HG03457 (cell line): Measurements from ENCODE around the gene PRKCB.
"Not testable (repeated sequence)": the region's sequence is repeated elsewhere in the genome, so short reads cannot be mapped to it uniquely, and the experiment has no call there.

Experiments used
- ATAC-seq: cut with Tn5 transposase; IDR thresholded peaks from one replicate; pipeline ENCODE4 v1.9.1; 2021; ENCODE audit warnings: moderate number of reproducible peaks; ENCODE audit not compliant: unreplicated experiment

The PRKCB gene

DNA sequence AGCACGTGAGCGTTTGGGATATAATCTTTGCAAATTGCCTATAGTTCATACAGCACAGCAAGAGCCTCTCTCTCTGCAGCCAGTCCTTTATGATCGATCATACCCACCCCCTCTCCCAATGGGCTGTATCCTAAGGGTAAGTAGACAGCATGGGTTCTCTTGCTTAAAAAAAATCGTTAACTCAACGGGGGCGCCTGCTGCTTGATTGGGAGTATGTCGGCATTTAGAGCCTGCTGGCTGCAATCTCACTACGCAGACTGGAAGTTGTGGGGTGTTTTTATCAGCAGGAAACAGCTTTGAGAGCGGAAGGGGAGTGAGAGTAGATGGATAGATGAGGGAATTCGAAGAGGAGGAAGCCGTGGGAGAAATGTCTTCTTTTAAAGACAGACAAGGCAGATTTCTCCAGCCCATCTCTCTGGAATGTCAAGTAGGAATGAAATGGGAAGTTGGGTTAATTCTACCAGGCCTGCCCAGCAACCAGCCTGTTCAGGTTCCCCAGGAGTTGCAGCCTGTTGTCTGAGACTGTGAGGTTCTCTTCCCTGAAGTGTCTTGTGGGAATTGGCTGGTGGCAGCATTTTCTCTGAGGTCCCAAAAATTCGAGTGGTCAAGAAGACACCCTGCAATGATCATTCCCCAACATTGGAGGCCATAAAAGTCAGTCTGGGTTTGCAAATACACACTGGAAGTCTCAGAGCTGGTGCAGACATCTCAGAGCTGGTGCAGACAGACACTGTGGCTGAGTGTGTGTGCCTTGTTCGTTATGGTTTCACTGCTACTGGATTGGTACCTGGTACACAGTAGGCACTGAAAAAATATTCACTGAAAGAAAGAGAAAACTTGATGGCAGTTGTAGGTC, 65.6 kb downstream of the PRKCB start:
- ATAC-seq = no peak

DNA sequence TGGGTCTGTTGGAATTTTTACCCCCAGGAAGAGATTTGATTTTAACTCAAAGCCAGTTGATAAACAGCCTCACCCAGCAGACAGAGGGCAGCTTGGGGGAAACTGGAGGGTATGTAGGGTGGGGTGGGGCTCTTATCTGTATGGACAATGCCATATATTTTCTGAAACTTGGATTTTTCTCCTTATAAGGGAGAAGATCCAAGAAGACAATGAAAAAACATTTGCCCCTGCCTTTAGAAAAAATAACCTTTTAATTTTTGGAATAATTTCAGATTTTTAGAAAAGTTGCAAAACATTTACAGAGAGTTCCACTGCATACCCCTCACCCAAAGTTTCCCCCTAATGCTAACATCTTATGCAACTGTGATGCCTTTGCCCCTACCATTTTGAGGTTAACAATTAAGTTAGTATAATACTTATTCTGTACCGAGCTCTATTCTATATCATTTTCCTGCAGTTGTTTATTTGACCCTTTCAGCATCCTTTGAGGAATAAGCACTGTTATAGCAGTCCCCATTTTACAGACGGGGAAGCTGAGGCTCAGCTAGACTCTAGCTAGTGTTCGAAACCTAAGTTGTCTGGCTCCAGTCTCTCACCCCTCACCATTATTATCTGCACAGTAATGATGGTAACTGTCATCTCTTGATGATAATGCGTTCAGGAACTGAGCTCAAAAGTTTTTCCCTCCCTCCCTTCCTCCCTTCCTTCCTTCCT, 66.4 kb downstream of the PRKCB start:
- no peak for ATAC-seq

DNA sequence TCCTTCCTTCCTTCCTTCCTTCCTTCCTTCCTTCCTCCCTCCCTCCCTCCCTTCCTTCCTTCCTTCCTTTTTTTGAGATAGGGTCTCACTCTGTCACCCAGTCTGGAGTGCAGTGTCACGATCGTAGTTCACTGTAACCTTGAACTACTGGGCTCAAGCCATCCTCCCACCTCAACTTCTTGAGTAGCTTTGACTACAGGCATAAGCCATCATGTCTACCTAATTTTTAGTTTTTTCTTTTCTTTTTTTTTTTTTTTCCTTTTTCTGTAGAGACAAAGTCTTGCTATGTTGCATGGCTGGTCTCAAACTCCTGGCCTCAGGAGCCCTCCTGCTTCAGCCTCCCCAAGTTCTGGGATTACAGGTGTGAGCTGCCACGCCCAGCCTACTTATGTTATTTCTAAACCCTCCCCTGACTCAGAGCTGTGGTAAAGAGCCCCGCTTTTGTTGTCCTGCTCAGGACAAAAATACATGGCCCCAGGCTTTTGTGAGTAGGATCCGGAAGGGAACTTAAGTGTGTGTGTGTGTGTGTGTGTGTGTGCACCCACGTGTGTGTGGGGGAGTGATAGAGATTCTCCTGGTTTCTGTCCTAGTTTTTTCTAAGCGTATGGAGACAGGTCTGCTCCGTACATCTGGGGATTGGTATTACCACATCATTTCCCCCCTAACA, 67.1 kb downstream of the PRKCB start:
- ATAC-seq = no peak

DNA sequence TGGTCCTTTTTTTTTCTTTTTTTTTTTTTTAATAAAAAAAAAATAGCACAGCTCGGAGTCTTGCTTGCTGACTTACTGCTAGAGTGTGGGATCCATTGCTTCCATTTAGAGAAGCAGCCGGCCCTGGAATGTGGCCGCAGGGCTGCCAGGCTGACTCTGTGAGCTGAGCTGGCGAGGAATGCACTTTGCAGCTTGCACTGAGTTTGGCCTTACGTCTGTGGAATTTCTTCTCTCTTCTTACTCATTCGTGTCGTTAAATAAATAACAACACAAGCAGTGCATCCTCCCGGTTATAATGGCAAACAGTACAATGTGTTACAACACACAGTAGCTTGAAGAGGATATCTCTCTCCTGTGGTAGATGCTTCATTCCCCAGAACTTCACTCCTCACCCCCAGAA, 69.2 kb downstream of the PRKCB start:
- no peak for ATAC-seq

DNA sequence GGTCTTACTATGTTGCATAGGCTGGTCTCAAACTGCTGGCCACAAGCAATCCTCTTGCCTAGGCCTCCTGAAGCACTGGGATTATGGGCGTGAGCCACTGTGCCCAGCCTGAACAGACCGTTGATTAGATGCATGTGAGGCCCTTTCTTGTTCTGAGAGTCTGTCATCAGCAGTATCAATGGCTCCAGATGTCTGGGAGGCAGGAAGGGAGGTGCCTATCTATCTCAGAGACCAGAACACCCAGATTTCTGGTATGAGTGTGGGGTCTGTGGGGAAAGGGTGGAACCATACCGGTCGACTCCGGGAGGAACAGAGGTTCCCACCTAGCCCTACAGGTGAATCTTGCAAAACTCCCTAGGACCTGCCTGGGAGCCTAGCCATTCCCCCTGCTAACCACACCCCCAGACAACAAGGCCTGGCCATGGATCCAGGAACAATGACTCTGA, 71.7 kb downstream of the PRKCB start:
- no peak for ATAC-seq

DNA sequence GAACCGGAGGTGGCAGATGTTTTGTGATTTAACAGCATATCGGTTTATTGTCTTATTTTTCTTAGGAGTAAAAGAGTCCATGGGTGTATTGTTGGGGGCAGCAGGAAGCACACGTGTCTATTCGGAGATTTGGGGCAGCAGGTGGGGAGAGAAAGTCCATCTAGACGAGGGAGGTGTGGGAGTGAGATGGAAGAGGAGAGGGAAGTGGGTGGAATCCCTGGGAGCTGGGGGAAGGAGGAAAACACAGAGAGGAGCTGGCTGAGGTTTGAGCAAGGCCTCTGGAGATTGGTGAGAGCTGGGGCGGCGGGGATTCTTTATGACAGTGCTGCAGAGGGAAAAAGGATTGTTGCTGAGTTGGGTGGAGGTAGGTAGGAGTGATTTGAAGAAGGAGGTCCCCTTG, 72.1 kb downstream of the PRKCB start:
- ATAC-seq = no peak

DNA sequence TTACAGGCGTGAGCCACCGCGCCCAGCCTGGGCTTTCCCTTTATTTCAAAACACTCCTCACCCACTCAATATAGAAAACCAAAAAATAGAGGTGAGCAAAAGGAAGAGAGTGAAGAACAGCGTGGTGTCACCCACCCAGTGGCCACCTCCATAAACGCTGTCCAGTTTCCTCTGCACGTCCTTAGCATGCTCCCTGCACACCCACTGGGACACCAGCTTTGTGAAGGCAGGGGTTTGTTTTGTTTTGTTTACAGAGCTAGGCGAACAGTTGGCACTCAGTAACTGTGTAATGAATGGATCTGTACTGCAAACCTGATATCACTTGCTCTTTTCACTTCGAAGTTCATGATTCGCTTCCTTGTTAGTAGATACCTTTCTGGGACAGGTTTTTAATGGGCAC, 73.0 kb downstream of the PRKCB start:
- ATAC-seq = no peak

DNA sequence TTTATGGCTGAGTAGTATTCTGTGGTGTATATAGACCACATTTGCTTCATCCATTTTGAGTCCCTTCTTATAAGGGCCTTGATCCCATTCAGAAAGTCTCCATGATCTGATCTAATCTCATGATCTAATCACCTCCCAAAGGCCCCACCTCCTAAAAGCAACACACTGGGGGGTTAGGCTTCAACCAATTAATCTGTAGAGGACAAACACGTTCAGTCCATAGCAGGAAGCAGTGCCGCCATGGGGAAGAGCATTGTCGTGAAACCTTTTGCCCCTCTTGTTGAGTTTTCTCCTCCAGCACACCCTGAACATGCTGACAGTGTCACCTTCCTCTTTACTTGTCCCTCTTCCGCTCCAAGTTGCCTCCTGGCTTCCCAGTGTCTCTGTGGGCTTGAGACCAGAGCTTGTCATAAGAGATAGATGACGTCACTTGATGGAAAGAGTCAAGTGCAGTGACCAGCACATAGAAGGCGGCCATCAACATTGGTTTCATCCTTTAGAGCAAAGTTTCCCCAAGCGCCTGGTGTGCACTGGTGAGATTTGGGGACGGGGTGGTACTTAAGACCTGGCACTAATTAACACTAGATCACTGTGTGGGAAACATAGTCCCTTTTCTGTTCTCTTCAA, 74.1 kb downstream of the PRKCB start:
- no peak for ATAC-seq

DNA sequence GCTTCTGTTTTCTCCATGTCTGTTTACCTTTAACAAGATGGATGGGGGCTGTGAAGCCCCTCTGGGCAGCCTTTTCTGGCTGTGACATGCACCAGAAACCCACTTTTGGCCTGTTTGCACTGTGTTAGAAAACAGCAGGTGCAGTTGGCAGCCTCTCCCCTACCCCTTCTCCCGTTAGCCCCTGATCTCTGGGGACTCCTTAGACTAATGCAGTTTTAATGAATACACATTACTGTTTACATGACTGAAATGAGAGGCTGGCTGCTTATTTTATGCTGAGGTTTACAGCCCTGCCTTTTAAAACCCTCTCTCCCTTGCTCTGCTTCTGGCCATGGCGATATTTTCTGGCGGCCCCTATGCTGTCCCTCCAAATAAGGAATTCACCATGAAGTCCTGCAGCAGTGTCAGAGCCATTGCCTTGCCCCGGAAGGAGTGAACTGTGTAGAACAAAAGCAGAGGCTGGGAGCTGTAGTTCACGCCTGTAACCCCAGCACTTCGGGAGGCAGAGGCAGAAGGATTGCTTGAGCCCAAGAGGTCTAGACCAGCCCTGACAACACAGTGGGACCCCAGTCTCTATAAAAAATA, 79.3 kb downstream of the PRKCB start:
- no peak for ATAC-seq

DNA sequence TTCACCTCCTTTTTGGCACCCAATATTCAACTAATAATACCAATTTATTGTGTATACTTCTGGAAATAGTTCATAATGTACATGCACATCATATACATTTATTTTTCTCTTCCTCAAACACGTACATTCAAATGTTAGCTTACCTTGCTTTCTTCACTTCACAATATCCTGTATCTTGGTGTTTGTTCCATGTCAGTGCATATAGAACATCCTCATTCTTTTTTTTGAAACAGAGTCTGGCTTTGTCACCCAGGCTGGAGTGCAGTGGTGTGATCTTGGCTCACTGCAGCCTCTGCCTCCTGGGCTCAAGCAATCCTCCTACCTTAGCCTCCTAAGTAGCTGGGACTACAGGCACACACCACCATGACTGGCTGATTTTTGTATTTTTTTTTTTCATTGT, 80.8 kb downstream of the PRKCB start:
- not testable (repeated sequence) for ATAC-seq

DNA sequence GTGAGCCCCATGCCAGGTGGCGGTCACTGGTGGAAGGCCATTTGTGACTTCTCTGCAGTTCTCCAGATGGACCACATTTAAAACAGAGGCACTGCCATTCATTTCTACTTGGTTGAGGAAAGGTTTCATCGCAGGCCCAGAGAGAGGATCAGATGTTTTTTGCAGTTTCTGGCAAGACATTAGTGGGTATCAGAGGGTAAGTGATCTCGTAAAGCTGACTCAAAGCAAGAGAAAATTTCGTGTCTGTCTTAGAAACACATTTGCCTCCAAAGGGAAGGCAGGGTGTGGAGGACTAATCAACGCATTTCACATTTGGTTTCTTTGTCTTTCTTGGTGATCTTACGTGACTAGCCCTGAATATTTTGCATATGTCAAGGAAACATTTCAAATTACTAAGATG, 81.8 kb downstream of the PRKCB start:
- ATAC-seq = no peak

DNA sequence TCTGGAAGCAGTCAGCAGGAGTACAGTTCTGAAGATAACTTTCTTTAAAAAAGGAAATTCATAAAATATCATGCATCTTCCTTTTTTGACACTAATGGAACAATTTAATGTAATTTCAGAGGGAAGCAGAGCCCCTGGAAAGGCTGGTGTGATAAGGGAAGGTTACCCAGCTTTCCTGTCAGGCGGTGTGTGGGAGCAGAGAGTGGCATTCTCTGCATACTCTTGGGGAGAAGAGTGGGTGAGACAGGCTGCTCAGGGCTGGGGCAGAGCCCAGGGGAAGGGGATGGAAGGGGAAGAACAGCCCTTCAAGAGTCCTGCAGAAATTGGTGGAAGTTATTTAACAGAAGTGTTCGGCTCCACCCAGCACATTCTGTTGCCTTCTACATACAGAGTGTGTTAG, 84.7 kb downstream of the PRKCB start:
- ATAC-seq = no peak

DNA sequence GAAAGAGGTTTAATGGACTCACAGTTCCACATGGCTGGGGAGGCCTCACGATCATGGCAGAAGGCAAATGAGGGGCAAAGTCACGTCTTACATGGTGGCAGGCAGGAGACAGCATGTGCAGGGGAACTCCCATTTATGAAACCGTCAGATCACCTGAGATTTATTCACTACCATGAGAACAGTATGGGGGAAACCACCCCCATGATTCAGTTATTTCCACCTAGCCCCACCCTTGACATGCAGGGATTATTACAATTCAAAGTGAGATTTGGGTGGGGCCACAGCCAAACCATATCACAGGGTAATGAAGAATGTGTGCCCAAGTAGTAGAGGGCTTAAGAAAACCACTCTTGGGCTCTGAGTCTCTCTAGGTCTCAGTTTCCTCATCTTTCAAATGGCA, 85.1 kb downstream of the PRKCB start:
- ATAC-seq = no peak

DNA sequence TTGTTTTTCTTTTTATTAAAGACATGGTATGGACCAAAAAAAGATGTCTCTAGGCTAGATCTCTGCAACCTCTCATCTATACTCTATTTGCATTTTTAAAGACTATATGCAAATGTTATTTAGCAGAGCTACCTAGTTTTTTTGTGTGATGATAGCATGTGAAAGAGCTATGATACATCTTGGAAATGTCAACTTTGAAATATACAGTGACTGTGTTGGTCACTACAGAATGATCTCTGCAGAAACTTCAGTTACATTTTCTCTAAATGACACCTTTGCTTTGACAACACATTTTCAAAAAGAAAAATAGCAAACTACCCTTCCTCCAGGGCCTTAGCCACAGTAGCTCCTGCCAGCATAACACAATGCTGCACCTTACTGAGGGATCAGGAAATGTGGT, 86.6 kb downstream of the PRKCB start:
- ATAC-seq = no peak

DNA sequence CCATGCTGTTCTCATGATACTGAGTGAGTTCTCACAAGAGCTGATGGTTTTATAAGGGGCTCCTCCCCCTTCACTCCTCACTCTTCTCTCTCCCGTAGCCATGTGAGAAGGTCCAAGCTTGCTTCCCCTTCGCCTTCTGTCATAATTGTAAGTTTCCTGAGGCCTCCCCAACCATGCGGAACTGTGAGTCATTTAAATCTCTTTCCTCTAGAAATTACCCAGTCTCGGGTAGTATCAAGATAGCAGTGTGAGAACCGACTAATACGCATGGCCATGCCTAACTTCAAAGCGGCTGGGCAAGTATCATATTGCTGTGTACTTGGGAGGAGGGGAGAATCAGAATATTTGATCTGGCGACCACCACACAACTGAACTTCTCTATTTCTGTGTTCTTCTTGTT, 88.3 kb downstream of the PRKCB start:
- no peak for ATAC-seq

DNA sequence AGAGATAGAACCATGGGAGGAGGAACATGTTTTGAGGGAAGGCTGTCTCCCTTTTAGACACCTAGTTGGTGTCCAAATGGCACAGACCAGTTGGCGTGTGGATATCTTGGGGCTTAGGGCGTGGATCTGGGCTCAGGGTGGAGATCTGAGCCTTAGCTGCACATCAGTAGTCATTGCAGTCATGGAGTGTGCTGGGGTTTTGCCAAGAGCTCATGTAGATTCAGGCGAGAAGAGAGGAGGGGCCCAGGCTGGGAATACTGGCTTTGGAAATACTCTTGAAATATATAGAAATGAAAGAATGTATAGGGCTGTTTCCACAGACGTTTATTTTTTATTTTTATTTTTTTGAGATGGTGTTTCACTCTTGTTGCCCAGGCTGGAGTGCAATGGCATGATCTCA, 92.0 kb downstream of the PRKCB start:
- ATAC-seq = no peak

DNA sequence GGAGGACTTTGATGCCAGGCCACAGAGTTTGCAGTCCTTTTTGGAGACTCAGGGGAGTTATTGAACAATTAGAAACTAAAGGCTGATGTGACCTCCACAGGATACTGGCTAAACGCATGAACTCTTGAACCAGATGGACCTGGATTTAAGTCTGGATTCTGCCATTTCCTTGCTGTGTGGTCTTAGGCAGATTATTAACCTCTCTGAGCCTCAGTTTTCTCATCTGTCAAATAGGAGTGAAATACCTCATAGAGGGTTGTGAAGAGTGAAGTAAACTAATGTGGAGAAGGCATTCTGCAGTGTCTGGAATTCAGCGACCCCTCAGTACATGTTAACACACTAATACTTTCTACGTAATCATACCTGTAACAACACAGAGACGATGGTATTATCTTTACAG, 93.5 kb downstream of the PRKCB start:
- ATAC-seq = no peak

DNA sequence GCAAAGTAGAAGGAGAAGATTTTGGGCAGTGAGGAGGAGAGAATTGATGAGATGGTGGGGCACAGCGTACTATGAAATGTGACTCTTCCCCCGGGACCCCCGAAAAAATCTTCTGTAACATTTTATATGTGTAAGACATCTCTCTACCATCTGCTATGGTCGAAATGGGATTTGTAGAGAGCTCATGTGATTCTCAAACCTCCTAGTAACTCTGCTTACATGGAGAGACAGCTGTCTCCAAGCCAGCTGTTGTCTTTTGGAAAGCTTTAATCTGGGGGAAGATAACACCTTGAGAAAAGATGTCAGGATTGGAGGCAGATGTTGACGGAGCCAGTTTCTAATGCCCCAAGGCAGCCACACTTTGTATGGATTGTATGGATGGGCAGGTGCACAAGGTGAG, 94.1 kb downstream of the PRKCB start:
- ATAC-seq = no peak

DNA sequence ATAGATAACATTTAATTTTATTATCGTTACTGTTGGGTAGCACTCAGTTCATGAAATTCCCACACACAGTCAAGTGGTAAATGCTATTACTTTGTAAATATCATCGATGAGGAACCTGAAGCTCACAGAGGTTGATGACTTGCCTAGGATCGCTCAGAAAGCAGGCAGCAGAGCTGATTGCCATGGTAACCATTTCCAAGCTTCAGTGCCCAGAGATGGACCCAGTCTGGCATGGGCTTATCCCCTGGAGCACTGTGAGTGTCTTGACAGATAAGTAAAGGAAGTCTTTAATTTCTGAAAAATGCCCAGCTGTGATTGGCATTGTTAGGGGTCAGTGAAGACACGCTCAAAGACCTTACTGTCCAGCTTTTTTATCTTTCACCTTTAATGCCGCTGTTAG, 95.0 kb downstream of the PRKCB start:
- no peak for ATAC-seq

DNA sequence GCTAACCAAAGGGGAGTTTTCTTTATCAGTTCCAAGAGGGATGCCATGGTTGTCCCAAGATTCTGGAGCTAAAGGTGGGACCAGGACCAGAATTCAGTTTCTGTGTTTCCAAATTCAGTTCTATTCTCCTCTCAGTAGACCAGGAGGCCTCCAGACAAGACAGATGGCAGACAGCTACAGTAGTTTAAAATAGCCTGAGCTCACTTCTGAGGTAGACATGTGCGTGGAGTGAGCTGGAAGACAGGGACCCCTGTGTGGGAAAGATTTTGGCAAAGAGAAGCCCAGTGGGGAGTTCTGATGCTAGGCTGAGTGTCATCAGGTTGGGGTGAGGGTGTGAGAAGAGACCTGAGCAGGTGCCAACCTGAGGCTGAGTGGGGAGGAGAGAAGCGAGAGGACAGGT, 95.4 kb downstream of the PRKCB start:
- ATAC-seq = no peak

DNA sequence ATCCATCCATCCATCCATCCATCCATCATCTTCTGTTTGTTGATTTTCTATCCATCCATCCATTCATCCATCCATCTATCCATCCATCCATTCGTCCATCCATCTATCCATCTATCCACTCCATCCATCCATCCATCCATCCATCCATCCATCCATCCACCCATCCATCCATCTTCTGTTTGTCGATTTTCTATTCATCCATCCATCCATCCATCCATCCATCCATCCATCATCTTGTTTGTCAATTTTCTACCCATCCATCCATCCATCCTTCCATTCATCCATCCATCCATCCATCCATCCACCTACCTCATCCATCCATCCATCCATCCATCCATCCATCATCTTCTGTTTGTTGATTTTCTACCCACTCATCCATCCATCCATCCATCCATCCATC, 97.9 kb downstream of the PRKCB start:
- ATAC-seq = not testable (repeated sequence)
